Activated CD8-positive, alpha-beta memory T cell treated with anti-CD3 and anti-CD28 coated beads, Interleukin-2, amount 50 U/mL, for 1 hour (primary cell): ENCODE data around the gene TPO.

Experiments used
- DNase-seq: peaks from one replicate; pipeline ENCODE4 v3.0.0-alpha.2; 2020; ENCODE audit errors: extremely low read depth

The TPO gene

DNA sequence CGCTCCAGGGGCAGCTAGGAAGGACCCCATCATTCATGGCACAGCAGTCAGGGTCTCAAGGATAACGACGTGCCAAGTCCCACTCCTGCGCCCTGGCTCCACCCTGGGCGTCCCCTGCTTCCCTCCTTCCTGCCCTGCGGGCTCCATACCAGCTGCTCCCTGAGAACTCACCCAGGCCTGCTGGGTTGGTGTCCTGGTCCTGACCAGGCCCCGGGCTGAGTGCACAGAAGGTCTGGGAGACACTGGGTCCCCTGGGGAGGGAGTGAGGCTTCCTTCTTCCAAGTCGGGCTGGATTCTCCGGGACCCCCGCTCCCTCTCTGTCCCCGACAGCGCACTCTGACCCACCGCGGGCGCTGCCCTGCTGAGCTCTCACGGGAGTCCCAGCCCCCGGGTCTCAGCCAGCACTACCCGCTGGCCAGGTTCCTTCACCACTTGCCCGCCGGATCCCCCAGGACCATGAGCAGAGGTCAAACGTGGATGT, 170.8 kb downstream of the TPO start:
- no peak for DNase-seq

DNA sequence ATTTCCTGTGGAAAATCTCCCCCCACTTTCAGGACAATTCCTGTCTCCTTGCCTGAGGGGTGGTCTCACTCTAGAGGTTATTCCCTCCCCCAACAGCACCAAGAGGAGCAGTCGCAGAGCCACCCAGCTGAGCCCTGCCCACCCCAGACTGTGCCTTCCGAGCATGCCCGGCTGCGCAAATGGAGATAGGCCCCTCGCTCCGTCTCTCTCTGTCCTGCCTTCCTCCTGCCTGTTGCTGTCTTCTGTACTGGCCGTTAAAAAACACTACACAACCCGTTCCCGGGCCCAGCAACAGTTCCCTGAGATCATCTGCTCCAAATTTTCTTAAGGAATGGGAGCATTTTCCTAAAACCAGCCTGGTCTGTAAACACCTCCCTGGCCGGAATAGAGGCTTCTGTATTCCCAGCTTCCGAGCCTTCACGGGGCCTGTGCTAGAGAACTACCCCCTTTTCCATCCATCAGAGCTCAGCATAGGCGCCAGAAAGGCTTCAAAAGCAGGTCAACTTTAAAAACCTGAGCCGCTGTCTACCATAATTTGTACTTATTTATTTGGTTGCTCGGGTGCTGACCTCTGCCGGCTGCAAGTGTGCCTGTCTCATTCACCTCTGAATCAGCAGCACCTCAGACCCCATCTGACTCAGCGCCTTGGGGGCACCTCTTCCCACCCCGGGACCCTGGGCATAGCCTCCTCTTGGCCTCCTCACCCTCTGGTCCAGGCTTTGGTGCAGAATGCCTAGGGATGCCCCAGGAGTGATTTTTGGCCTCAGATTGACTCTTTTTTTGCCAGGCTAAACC, 171.6 kb downstream of the TPO start:
- DNase-seq: no peak

DNA sequence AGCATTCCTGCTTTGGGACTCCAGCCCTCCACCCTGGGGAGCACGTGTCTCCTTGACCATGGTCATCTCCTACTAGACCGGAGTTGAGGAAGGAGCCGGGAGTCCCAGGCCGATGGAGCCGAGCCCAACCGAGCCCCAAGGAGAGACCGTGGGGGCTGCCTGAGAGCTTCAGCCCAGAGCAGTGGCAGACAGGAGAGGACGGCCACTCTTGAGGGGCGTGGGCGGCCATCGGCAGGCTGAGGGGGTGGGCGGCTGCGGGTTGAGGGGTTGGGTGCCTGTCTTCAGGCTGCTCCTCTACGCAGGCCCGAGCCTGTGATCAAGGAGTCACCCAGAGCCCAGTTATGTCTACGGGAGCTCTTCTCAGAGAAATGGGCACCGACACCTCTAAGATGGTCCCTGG, 172.4 kb downstream of the TPO start:
- DNase-seq: no peak

DNA sequence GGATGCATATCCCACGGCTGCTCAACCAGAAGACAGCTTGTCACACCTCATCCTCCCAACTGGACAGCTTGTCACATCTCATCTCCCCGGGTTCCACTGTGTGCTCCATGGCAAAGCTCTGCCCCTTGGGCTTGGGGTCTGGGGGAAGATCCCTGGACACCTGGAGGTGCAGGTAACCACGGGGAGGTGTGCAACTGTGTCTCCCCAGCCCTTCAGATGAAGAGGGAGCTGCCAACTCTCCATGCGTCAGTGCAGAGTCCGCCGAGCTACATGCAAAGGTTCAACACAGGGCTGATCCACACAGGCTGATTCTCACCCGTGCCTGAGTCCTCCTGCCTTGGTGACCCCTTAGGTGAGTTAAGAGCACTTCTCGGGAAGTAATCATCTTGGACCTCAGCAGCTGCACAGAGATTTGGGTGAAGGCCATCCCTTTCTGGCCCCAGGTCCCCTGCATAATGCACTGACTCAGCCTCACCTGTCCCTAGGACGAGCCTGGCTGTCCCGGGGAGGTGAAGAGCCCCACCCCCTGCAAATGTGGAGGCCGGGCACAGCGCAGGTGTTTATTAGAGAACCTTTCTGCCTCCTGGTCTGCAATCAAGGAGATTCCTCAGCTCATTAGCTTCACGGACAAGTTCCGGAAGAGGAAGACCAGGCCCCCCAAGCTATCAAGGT, 173.1 kb downstream of the TPO start:
- DNase-seq: no peak

DNA sequence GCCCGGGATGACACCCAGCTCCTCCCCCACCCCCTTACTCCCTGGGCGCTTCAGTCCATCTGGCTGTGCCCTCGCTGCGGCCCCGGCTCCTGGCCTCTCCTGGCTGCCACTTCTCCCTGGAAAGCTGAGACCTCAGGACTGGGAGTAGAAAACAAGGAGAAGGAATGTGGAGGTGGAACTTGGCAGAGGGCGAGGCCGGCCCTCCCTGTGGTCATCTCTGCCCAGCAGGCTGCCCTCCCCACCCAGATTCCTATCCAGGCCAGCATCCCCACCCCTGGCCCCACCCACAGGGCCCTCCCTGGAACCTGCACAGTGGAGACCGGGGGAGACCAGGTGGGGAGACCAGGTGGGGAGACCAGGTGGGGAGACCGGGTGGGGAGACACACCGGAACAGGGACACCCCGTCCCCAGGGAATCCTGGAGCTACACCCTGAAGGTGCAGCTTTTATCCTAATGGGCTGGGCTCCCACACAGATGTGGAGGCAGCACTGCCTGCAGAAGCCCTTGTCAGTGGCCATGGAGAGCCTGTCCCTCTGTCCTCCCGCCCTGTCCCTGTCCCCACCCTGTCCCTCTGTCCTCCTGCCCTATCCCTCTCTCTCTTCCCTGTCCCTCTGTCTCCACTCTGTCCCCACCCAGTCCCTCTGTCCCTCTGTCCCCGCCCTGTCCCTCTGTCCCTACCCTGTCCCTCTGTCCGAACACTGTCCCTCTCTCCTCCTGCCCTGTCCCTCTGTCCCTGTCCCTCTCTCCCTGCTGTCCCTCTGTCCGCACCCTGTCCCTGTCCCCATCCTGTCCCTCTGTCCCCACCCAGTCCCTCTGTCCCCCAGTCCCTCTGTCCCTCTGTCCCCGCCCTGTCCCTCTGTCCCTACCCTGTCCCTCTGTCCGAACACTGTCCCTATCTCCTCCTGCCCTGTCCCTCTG, 173.9 kb downstream of the TPO start:
- DNase-seq: no peak

DNA sequence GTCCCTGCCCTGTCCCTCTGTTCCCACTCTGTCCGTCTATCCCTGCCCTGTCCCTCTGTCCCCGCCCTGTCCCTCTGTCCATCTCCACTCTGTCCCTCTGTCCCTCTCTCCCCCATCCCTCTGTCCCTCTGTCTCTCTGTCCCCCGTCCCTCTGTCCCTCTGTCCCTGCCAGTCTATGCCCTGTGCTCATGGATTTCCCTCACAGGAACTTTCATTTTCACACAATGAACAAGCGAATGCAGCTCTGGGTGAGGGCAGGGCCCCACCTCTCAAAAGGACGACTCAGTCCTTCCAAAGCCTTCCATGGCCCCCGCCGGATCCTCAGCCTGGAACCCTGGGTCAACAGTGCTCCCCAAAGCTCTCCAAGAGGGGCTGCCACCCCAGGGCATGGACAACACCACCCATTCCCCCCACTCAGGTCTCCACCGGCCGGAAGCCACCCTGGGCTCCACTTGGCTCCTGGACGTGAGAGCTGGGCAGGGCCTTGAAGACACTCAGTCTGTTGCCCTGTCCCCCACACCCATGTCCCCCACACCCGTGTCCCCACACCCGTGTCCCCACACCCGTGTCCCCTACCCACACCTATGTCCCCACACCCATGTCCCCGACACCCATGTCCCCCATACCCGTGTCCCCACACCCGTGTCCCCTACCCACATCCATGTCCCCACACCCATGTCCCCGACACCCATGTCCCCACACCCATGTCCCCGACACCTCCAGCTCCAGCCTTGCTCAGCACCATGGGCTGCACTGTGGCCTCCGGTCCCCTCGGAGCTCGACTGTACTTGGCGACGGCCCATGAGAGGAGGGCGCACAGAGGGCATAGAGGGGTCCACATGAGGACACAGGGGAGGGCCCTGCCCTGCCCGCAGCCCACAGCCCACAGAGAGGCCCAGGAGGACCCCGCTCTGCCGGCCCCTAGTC, 175.1 kb downstream of the TPO start:
- no peak for DNase-seq

DNA sequence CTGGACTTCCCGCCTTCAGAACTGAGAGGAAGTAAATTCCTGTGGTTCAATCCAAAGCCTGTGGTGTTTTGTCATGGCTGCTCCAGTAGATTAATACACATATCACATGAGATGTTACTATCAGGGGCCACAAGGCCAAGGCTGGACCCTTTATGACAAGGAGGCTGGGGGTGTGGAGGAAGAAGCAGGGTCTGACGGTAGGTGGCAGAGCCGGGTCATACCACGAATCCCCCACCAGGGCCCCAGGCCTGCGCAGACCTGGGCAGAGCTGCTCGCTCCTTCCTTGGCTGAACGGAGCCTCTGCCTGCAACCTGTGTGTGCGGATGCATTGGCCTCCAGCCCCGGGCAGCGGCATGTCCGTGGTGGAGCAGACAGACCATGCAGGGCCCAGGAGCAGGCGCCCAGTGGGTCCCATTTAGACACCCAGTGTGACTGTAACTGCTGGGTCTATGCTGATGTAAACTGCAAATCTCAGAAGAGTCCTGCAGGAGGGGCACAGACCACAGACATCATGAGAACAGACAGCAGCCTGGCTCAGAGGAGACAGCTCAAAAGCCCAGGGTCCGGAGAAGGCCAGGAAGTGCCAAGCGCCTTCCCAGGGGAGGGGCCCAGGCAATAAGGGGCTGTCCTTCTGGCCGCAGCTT, 175.8 kb downstream of the TPO start:
- DNase-seq: no peak

DNA sequence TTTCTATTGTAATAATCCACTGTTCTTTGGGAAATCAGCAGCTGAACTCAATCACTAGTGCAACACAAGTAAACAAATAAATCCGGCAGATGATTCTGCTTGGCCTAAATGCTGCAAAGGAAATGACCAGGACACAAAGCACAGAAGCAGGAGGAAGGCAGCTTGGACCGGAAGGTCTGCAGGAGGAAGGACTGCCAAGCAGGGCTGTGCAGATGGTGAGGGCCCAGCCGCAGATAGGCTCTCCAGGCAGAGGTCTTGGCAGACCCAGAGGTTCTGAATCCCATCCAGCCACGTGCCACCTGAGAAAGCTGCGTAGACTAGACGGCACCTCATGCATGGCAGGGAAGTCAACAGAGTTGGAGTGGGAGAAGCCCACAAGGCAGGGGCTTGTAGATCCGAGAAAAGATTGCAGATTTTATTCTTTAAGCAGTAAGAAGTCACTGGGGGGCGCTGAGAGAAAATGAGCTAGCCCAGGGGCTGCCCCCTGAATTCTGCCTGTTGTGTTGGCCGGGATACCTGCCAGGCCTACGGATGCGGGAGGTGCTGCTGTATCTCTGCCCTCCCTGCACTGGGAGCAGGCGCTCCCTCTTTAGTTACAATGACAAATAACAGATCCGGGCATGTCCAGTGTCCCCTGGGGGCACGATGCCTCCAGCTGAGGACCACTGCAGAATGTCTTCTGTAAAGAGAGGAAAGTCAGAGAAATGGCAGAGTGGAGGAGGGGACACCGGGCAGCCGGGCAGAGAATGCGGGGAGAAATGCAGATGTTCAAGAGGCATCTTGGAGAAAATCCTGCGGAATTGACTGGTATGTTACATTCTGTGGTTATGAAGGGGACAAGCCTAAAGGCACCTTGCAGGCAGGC, 177.6 kb downstream of the TPO start:
- no peak for DNase-seq

DNA sequence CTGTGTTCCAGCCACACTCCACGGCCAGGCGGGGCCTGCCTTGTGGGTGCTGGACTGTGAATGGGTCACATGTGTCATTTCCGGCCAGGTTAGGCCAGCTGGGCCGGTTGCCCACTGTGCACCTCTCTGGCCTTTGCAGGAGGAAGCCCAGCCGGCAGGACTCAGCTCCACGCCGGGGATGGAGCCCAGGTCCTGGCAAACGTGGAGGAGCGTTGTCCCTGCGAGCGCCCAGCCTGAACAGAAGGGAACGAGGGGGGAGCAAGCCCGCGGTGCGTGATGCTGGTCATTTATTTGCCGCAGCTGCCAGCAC, 178.2 kb downstream of the TPO start:
- no peak for DNase-seq
